ENCODE results near the gene AKTIP.

DNA sequence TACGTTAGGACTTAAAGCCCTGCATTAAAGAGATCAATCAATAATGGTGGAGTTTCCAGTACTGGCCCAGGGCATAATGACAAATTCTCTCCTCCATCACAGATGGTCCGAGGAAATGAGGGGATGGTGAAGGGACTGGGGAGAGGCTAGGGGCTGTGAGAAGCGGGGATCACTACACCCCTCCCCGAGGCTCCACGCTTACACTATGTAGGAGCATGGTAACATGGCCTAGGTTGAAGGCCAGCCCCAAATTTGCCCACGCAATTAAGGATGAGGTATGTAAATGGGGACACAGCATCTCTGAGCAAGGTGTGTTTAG lies 8.0 kb upstream of the AKTIP start:
- TF ChIP-seq, protein P1, sequence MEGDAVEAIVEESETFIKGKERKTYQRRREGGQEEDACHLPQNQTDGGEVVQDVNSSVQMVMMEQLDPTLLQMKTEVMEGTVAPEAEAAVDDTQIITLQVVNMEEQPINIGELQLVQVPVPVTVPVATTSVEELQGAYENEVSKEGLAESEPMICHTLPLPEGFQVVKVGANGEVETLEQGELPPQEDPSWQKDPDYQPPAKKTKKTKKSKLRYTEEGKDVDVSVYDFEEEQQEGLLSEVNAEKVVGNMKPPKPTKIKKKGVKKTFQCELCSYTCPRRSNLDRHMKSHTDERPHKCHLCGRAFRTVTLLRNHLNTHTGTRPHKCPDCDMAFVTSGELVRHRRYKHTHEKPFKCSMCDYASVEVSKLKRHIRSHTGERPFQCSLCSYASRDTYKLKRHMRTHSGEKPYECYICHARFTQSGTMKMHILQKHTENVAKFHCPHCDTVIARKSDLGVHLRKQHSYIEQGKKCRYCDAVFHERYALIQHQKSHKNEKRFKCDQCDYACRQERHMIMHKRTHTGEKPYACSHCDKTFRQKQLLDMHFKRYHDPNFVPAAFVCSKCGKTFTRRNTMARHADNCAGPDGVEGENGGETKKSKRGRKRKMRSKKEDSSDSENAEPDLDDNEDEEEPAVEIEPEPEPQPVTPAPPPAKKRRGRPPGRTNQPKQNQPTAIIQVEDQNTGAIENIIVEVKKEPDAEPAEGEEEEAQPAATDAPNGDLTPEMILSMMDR (IDR thresholded peaks at IDR 0.05), result no peak
- TF ChIP-seq POLR2A (IDR thresholded peaks at IDR 0.05), result no peak
